Motor neuron (in vitro differentiated cells): Measurements from ENCODE around the gene ZNF609. TPM values are rescaled to one million over a fixed set of nuclear protein-coding genes. Genes with fewer than 3 reads are reported as not detected.
"Not testable (repeated sequence)": the region's sequence is repeated elsewhere in the genome, so short reads cannot be mapped to it uniquely, and the experiment has no call there.

ENCODE experiments used
- ATAC-seq, 8 experiments: fragments of 200-7000 bp; cut with Tn5 transposase; replicated peaks in 6 of 8; 2 replicates each; pipeline ENCODE4 v1.8.0; 2021; ENCODE audit warnings: mild to moderate bottlenecking in 8 of 8, moderate library complexity in 8 of 8
- H3K27ac ChIP-seq, 2 donors: fragments of 250-450 bp; sonication (Bioruptor Pico); 2 replicates each; pipeline ENCODE4 v1.9.0; 2021; ENCODE audit warnings: antibody characterized with exemption in 2 of 2, mild to moderate bottlenecking in 2 of 2, moderate library complexity in 1 of 2
- H3K4me1 ChIP-seq, 2 donors: fragments of 250-450 bp; sonication (Bioruptor Pico); replicated peaks in 1 of 2; 2 replicates each; pipeline ENCODE4 v1.6.1; 2021; ENCODE audit warnings: antibody characterized with exemption in 2 of 2, mild to moderate bottlenecking in 2 of 2, moderate library complexity in 1 of 2
- H3K4me3 ChIP-seq, 5 donors: fragments of 250-450 bp; sonication (Bioruptor Pico); 2 replicates each; pipeline ENCODE4 v1.9.0; 2021; ENCODE audit warnings: antibody characterized with exemption in 5 of 5, mild to moderate bottlenecking in 5 of 5, moderate library complexity in 4 of 5
- WGBS, 10 experiments: fragments of 450-650 bp; shearing (Covaris generic); methylation state at CpG; one replicate each; pipeline ENCODE4 v1.0.0; 2022; 5-methylcytosine and 5-hydroxymethylcytosine counted together
- in situ Hi-C, 9 experiments: fragments of 400-800 bp; cut with MboI; loops; one replicate each; pipeline ENCODE4 v1.15.0; 2021; ENCODE audit warnings: low sequenced_read_pairs in 9 of 9, low pct_unique_long_range_greater_than_20kb in 2 of 9; ENCODE audit not compliant: unreplicated experiment in 9 of 9
- total RNA-seq, 8 experiments: library from RNA; unstranded; fragments of 300-600 nt; gene quantifications; 2 replicates each; pipeline versions ENCODE4 v1.2.3 to v1.2.4, GENCODE V29; 2022

ZNF609 gene
- total RNA-seq, 8 experiments from 2014 or later = 11.7 to 86.7 (median 27.7) TPM

- no peak for ATAC-seq
- H3K27ac ChIP-seq = no peak overlapping the region
- 57 to 100% (median 90%) methylated on average over 1 to 3 of the region's 3 CpGs for WGBS, 10 experiments
Observed at GRCh38 chr15:64589435-64590084, 129.2 kb downstream of the ZNF609 start.

GRCh38 chr15:64592845-64593244 is 132.5 kb downstream of the ZNF609 start:
- WGBS, 10 experiments = 88 to 100% (median 96%) methylated on average over 2 to 13 of the region's 18 CpGs; no CpG with 5 or more reads in 1 of the 10 experiments
- ATAC-seq, H3K4me3 ChIP-seq, H3K27ac ChIP-seq, in situ Hi-C loops: not testable (repeated sequence)
- H3K4me1 ChIP-seq = peaks cover 9 to 20% of the 10 kb centered on the region in 2 donors

More at GRCh38 chr15:64589435-64590084, 129.2 kb downstream of the ZNF609 start:
- in situ Hi-C loops = no loop called here
- H3K4me3 ChIP-seq = no peak overlapping the region
- H3K4me1 ChIP-seq = peaks cover 0 to 6% of the 10 kb centered on the region in 2 donors

GRCh38 chr15:64596701-64597476 is 136.5 kb downstream of the ZNF609 start:
- H3K4me3 ChIP-seq = peak overlapping the region in 2 of 5 donors; percentile 1 to 5
- peak overlapping the region; percentile 20 to 49 for H3K27ac ChIP-seq
- in situ Hi-C loops = no loop called here
- WGBS, 10 experiments = 0 to 93% (median 41%) methylated on average over 1 to 4 of the region's 4 CpGs
- peak; percentile 81 to 99 (median 97) for ATAC-seq
- peaks cover 14 to 33% of the 10 kb centered on the region in 2 donors for H3K4me1 ChIP-seq

- 0 to 33% (median 0%) methylated on average over 1 of the region's 1 CpG; no CpG with 5 or more reads in 5 of the 10 experiments for WGBS, 10 experiments
- Histone ChIP-seq H3K4me3 (peak overlapping the region in 2 of 5 donors; percentile 1 to 5), H3K4me1 (peaks cover 14 to 33% of the 10 kb centered on the region in 2 donors), H3K27ac (peak overlapping the region; percentile 20 to 49)
- ATAC-seq = peak in 7 of 8 experiments; percentile 25 to 69 (median 41)
- in situ Hi-C loops = no loop called here
Observed at GRCh38 chr15:64597477-64597822, 137.1 kb downstream of the ZNF609 start.

- in situ Hi-C loops = no loop called here
- Histone ChIP-seq H3K4me1 (peaks cover 14 to 33% of the 10 kb centered on the region in 2 donors), H3K27ac (no peak overlapping the region), H3K4me3 (no peak overlapping the region)
- ATAC-seq = no peak
Observed at GRCh38 chr15:64599226-64599625, 138.8 kb downstream of the ZNF609 start.

GRCh38 chr15:64599716-64600115 is 139.3 kb downstream of the ZNF609 start:
- in situ Hi-C loops = no loop called here
- H3K4me1 ChIP-seq = peaks cover 14 to 33% of the 10 kb centered on the region in 2 donors
- no peak for ATAC-seq
- no peak overlapping the region for H3K4me3 ChIP-seq
- WGBS, 10 experiments = 40 to 100% (median 90%) methylated on average over 1 to 2 of the region's 2 CpGs; no CpG with 5 or more reads in 6 of the 10 experiments
- no peak overlapping the region for H3K27ac ChIP-seq

DNA sequence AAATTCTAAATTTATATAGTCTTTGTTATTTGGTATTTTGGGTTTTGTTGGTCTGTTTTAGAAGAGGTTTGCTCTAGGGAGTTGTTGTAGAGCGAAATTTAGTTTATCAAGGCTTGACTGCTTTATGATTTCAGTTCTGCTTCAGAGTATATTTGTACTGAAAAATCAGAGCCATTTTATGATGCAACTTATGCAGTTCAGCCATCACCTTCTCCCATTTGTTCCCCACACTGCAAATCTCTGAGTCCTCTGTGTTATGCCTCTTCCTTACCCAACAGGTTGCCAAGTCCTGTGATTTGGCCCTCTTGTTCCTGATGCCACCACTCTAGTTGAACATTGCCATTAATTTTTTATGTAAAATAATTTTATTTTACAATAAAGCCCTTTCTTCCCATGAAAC is 140.4 kb downstream of the ZNF609 start:
- peak in 1 of 8 experiments; percentile 26 for ATAC-seq
- in situ Hi-C loops = no loop called here
- H3K4me1 ChIP-seq = peaks cover 14 to 33% of the 10 kb centered on the region in 2 donors
- H3K27ac ChIP-seq = peak overlapping the region in 1 of 2 donors; percentile 13
- 83 to 100% (median 94%) methylated on average over 1 of the region's 1 CpG; no CpG with 5 or more reads in 6 of the 10 experiments for WGBS, 10 experiments
- H3K4me3 ChIP-seq = no peak overlapping the region

- H3K4me1 ChIP-seq = peaks cover 5 to 11% of the 10 kb centered on the region in 2 donors
- ATAC-seq = no peak
- H3K4me3 ChIP-seq = no peak overlapping the region
- H3K27ac ChIP-seq = no peak overlapping the region
- in situ Hi-C loops = no loop called here
Observed at GRCh38 chr15:64604319-64604718, 143.9 kb downstream of the ZNF609 start.

DNA sequence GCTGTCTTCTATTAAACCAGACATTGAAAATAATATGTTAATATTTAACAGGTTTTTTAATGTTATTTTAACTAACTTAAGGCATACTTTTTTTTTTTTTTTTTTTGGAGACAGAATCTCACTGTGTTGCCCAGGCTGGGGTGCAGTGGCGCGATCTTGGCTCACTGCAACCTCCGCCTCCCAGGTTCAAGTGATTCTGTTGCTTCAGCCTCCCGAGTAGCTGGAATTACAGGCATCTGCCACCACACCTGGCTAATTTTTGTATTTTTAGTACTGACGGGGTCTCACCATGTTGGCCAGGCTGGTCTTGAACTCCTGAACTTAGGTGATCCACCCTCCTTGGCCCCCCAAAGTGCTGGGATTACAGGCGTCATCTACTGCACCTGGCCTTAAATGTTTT is 147.0 kb downstream of the ZNF609 start:
- ATAC-seq = not testable (repeated sequence)

DNA sequence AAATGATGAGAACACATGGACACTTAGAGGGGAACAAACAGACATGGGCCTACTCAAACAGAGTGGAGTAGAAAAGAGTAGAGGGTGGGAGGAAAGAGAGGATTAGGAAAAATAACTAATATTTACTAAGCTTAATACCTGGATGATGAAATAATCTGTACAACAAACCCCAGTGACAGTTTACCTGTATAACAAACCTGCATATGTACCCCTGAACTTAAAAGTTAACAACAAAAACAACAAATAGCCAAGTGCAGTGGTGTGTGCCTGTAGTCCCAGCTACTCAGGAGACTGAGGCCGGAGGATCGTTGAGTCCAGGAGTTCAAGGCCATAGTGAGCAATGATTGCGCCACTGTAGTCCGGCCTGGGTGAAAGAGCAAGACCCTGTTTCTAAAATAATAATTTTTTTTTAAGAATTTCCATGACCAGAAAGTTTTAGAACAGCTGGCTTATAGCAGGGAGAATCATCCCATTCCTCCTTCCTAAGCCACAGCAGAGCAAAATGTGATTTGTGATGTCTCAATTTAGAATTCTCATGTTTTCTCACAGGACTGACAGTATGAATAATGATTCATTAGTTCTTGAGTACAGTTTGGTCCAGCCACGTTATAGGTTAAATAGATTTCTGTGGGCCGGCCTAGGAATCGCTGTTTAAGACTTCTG is 150.0 kb downstream of the ZNF609 start:
- in situ Hi-C loops = no loop called here
- H3K4me3 ChIP-seq = no peak overlapping the region

More for the DNA sequence above, 147.0 kb downstream of the ZNF609 start:
- in situ Hi-C loops, H3K27ac ChIP-seq, H3K4me1 ChIP-seq, H3K4me3 ChIP-seq: not testable (repeated sequence)
- 80 to 100% (median 97%) methylated on average over 1 to 6 of the region's 6 CpGs for WGBS, 10 experiments

DNA sequence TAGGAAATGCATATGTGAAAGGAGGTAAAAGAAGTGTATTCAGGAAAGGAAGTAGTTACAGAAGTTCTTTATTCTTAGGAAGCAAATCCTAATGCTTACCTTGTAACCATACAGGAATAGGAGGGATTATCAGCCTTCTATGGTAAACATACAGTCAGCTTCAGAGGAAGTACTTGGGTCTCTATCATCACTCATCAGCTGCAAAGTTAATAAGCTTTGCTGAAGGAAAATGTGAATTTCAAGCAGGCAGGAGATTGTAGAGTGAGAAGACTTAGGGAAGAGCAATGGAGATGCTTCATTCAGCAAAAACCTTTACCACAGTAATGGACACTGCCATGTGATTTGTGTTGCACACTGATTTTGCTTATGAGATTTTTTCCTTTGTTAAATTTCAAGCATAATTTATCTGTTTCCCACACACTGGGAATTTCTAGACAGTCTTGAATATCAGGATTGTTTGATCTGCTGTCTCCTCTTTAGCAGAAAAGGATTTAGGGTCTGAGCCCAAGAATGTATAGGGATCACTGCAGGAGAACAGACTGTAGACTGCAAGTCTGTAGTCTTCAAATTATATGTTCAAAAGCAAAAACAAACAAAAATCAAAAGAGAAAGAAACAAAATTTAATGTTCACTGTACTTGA is 150.8 kb downstream of the ZNF609 start:
- in situ Hi-C loops = no loop called here
- H3K27ac ChIP-seq = no peak overlapping the region
- no peak overlapping the region for H3K4me3 ChIP-seq
- peaks cover 0 to 7% of the 10 kb centered on the region in 2 donors for H3K4me1 ChIP-seq
- peak in 2 of 8 experiments; percentile 29 for ATAC-seq

More for the DNA sequence above, 150.0 kb downstream of the ZNF609 start:
- Histone ChIP-seq H3K4me1 (peaks cover 0 to 7% of the 10 kb centered on the region in 2 donors), H3K27ac (no peak overlapping the region)
- no peak for ATAC-seq
- 67 to 100% (median 81%) methylated on average over 1 to 7 of the region's 7 CpGs for WGBS, 10 experiments

GRCh38 chr15:64614519-64614918 is 154.1 kb downstream of the ZNF609 start:
- 93 to 100% (median 96%) methylated on average over 2 to 5 of the region's 5 CpGs; no CpG with 5 or more reads in 2 of the 10 experiments for WGBS, 10 experiments
- Histone ChIP-seq H3K4me1 (peaks cover 0 to 7% of the 10 kb centered on the region in 2 donors), H3K27ac (no peak overlapping the region), H3K4me3 (no peak overlapping the region)
- in situ Hi-C loops = no loop called here
- ATAC-seq = no peak

GRCh38 chr15:64617727-64618126 is 157.3 kb downstream of the ZNF609 start:
- no peak overlapping the region for H3K27ac ChIP-seq
- H3K4me1 ChIP-seq = peaks cover 4% of the 10 kb centered on the region in 2 donors
- in situ Hi-C loops = no loop called here
- 100% methylated on average over 1 of the region's 1 CpG; no CpG with 5 or more reads in 4 of the 10 experiments for WGBS, 10 experiments
- no peak for ATAC-seq
- H3K4me3 ChIP-seq = no peak overlapping the region
